K562 (cell line): ENCODE results near the gene RYR1. TPM values are rescaled to one million over a fixed set of nuclear protein-coding genes. Genes with fewer than 3 reads are reported as not detected.

Experiments
- ATAC-seq: fragments of 200-7000 bp; cut with Tn5 transposase; 3 replicates; pipeline ENCODE4 v1.9.1; 2020; ENCODE audit warnings: moderate library complexity
- Bru-seq: library from RNA; stranded (reverse); fragments of 400-500 nt; gene quantifications from one replicate; lab custom pipeline; 2021; lab: Mats Ljungman, UMichigan
- BruChase-seq, 2 experiments: library from RNA; stranded (reverse); fragments of 400-500 nt; gene quantifications; one replicate each; lab custom pipeline; 2021; lab: Mats Ljungman, UMichigan
- BruUV-seq: library from RNA; stranded (reverse); fragments of 400-500 nt; replicated peaks from 2 replicates; lab custom pipeline; 2021; lab: Mats Ljungman, UMichigan
- CTCF ChIA-PET: fragments of 300-600 bp; formaldehyde crosslinking; extraction: SDS; loops from one replicate; lab custom pipeline; 2021; ENCODE audit warnings: low intra/inter-chr PET ratio; lab: Yijun Ruan, JAX
- POLR2A ChIA-PET: fragments of 300-600, 350-650 bp; sonication (Branson Sonifier 250); formaldehyde crosslinking; extraction: SDS; loops from one replicate; lab custom pipeline; 2021; ENCODE audit warnings: antibody characterized with exemption, inconsistent platforms; lab: Yijun Ruan, JAX
- DNase-seq, 4 experiments: peaks; one replicate each; pipeline versions ENCODE4 v3.0.0 to v3.0.0-alpha.2; 2011 to 2018; ENCODE audit warnings: low spot score in 3 of 4, mixed read lengths in 3 of 4; ENCODE audit errors: extremely low read depth in 1 of 4
- FAIRE-seq: peaks from 2 replicates; lab custom pipeline; 2011; peaks lifted over from hg19 to GRCh38; lab: Jason Lieb, UNC
- H2AFZ ChIP-seq: 2 replicates; pipeline ENCODE4 v1.6.0; 2011; ENCODE audit warnings: low read depth, low read length, control low read depth, inconsistent platforms
- H3K27ac ChIP-seq: fragments of 200-600 bp; 3 replicates; pipeline ENCODE4 v1.8.0; 2011; ENCODE audit warnings: low read depth, mild to moderate bottlenecking, control low read depth, inconsistent platforms, low read length, moderate library complexity, mixed read lengths; ENCODE audit errors: extremely low read depth
- H3K27me3 ChIP-seq, 2 experiments: fragments of 300-600 bp in 1 of 2; 2 replicates in 1 of 2; 3 replicates in 1 of 2; pipeline versions ENCODE4 v1.6.0 to v1.8.0; 2011; ENCODE audit warnings: inconsistent platforms in 2 of 2, low read length in 2 of 2, mild to moderate bottlenecking in 1 of 2, mixed read lengths in 1 of 2, moderate library complexity in 1 of 2; ENCODE audit not compliant: control insufficient read depth in 2 of 2, insufficient read depth in 2 of 2
- H3K36me3 ChIP-seq: fragments of 300-600 bp; 3 replicates; pipeline ENCODE4 v1.8.0; 2011; ENCODE audit warnings: mild to moderate bottlenecking, low read length, inconsistent platforms; ENCODE audit not compliant: control insufficient read depth, insufficient read depth
- H3K4me1 ChIP-seq, 2 experiments: fragments of 200-600 bp in 1 of 2; replicated peaks in 1 of 2; 2 replicates in 1 of 2; 3 replicates in 1 of 2; pipeline versions ENCODE4 v1.5.1 to v1.8.0; 2011; ENCODE audit warnings: inconsistent platforms in 2 of 2, low read length in 2 of 2, mild to moderate bottlenecking in 1 of 2, mixed read lengths in 1 of 2, moderate library complexity in 1 of 2; ENCODE audit not compliant: control insufficient read depth in 2 of 2, insufficient read depth in 2 of 2
- H3K4me2 ChIP-seq: 2 replicates; pipeline ENCODE4 v1.6.1; 2011; ENCODE audit warnings: low read length, control low read depth, inconsistent platforms, mixed read lengths; ENCODE audit not compliant: insufficient read depth
- H3K4me3 ChIP-seq: fragments of 200-600 bp; sonication (generic), shearing (Covaris generic); 2 replicates; pipeline ENCODE4 v1.5.1; 2016; ENCODE audit warnings: control low read depth, inconsistent platforms
- H3K79me2 ChIP-seq: fragments of 200-600 bp; 3 replicates; pipeline ENCODE4 v1.8.0; 2011; ENCODE audit warnings: low read length, inconsistent platforms; ENCODE audit not compliant: control insufficient read depth, insufficient read depth
- H3K9ac ChIP-seq, 2 experiments: 2 replicates each; pipeline versions ENCODE4 v1.6.0 to v1.6.1; 2011; ENCODE audit warnings: low read depth in 2 of 2, low read length in 2 of 2, control low read depth in 1 of 2, inconsistent platforms in 1 of 2, mild to moderate bottlenecking in 1 of 2, mixed read lengths in 1 of 2; ENCODE audit not compliant: insufficient read depth in 1 of 2
- H3K9me1 ChIP-seq: one replicate; pipeline ENCODE4 v1.6.0; 2011; ENCODE audit warnings: inconsistent platforms, mild to moderate bottlenecking, low read length, moderate library complexity; ENCODE audit not compliant: control insufficient read depth, insufficient read depth
- H3K9me3 ChIP-seq: replicated peaks from 2 replicates; pipeline ENCODE4 v1.5.1; 2011; ENCODE audit warnings: low read depth, low read length, inconsistent platforms; ENCODE audit not compliant: control insufficient read depth, insufficient read depth
- H4K20me1 ChIP-seq: replicated peaks from 2 replicates; pipeline ENCODE4 v1.6.1; 2011; ENCODE audit warnings: low read length, inconsistent platforms, mixed read lengths; ENCODE audit not compliant: control insufficient read depth, insufficient read depth
- CHD4 ChIP-seq: fragments of 200-600 bp; sonication (generic); IDR thresholded peaks from 3 replicates; pipeline ENCODE4 v1.6.1; 2012; ENCODE audit warnings: low read depth, mild to moderate bottlenecking, mixed read lengths, low read length, inconsistent platforms; ENCODE audit not compliant: insufficient read depth, insufficient replicate concordance, poor library complexity, severe bottlenecking
- CREB3 ChIP-seq: fragments of 450-650 bp; conservative IDR thresholded peaks from 2 replicates; pipeline ENCODE4 v1.6.1; 2016; ENCODE audit warnings: missing genetic modification characterization, low read depth, mild to moderate bottlenecking, missing compliant biosample characterization, moderate library complexity
- CREB5 ChIP-seq: fragments of 250-450 bp; sonication (Bioruptor Pico); IDR thresholded peaks from 2 replicates; pipeline ENCODE4 v1.5.0; 2020; ENCODE audit warnings: mild to moderate bottlenecking
- DACH1 ChIP-seq: fragments of 450-650 bp; IDR thresholded peaks from 2 replicates; pipeline ENCODE4 v1.6.1; 2018; ENCODE audit not compliant: partially characterized antibody
- FOXM1 ChIP-seq, 2 experiments: fragments of 450-650 bp in 1 of 2; sonication (generic) in 1 of 2; formaldehyde crosslinking in 1 of 2; IDR thresholded peaks; 2 replicates each; pipeline versions ENCODE4 v1.6.1 to v1.9.0; 2017 to 2022; ENCODE audit warnings: low read depth in 2 of 2, mild to moderate bottlenecking in 2 of 2, missing genetic modification reagents in 1 of 2, moderate library complexity in 1 of 2
- FOXP4 ChIP-seq: sonication (generic); formaldehyde crosslinking; IDR thresholded peaks from 2 replicates; pipeline ENCODE4 v1.8.0; 2022; ENCODE audit warnings: mild to moderate bottlenecking, missing genetic modification reagents, borderline replicate concordance
- NCOR1 ChIP-seq: fragments of 450-650 bp; IDR thresholded peaks from 2 replicates; pipeline ENCODE4 v1.6.1; 2016; ENCODE audit warnings: mild to moderate bottlenecking, moderate library complexity
- SMAD3 ChIP-seq: fragments of 450-650 bp; formaldehyde crosslinking; conservative IDR thresholded peaks from 2 replicates; pipeline ENCODE4 v1.4.0; 2020; ENCODE audit warnings: mild to moderate bottlenecking
- TAF7 ChIP-seq: fragments of 450-650 bp; IDR thresholded peaks from 2 replicates; pipeline ENCODE4 v1.6.1; 2016; ENCODE audit warnings: missing genetic modification characterization, missing compliant biosample characterization
- TRIM28 ChIP-seq: fragments of 450-650 bp; IDR thresholded peaks from 2 replicates; pipeline ENCODE4 v1.6.1; 2017
- ZNF347 ChIP-seq: fragments of 450-650 bp; formaldehyde crosslinking; IDR thresholded peaks from 2 replicates; pipeline ENCODE4 v1.4.0; 2020; ENCODE audit warnings: low read depth, mild to moderate bottlenecking, moderate library complexity
- ZNF695 ChIP-seq: fragments of 450-650 bp; formaldehyde crosslinking; IDR thresholded peaks from 2 replicates; pipeline ENCODE4 v1.4.0; 2020; ENCODE audit warnings: mild to moderate bottlenecking, moderate library complexity
- ZNF717 ChIP-seq: fragments of 250-450 bp; sonication (Bioruptor Pico); IDR thresholded peaks from 2 replicates; pipeline ENCODE4 v1.5.0; 2021
- ZNF766 ChIP-seq: fragments of 200-800 bp; sonication (Bioruptor generic); conservative IDR thresholded peaks from 2 replicates; pipeline ENCODE4 v1.6.1; 2016; ENCODE audit warnings: missing genetic modification characterization, missing compliant biosample characterization
- WGBS: fragments of 100-300 bp; shearing (Covaris generic); methylation state at CpG from one replicate; pipeline ENCODE4 v1.1.6; 2016; ENCODE audit warnings: low coverage, mixed read lengths; ENCODE audit not compliant: insufficient coverage; ENCODE audit errors: missing lambda C conversion rate; 5-methylcytosine and 5-hydroxymethylcytosine counted together
- in situ Hi-C: fragments of 300-500 bp; cut with MboI; formaldehyde crosslinking; loops from 4 replicates; pipeline ENCODE4 v1.15.0; 2018; ENCODE audit warnings: inconsistent platforms, mixed read lengths
- intact Hi-C: fragments of 100-400 bp; cut with micrococcal nuclease; formaldehyde crosslinking; loops from 2 replicates; pipeline ENCODE4 v1.14.2; 2022
- long read RNA-seq, 3 experiments: library from polyadenylated mRNA in 2 of 3; library from RNA in 1 of 3; unstranded in 2 of 3; stranded (forward) in 1 of 3; transcript quantifications; one replicate each; pipeline ENCODE4 v2.0.0, GENCODE V29; 2019 to 2022
- polyA minus RNA-seq, 3 experiments: library from RNA; depleted of rRNA, polyadenylated mRNA; stranded (reverse); fragments of >200 nt; gene quantifications; 2 replicates each; pipeline ENCODE4 v1.2.3, GENCODE V29; 2011
- polyA plus RNA-seq, 8 experiments: library from polyadenylated mRNA; depleted of rRNA in 4 of 8; stranded (reverse) in 5 of 8; unstranded in 3 of 8; fragments of >200 nt; fragmentation: Nextera tagmentation in 2 of 8; fragmentation: Illumina TruSeq in 1 of 8; extraction: Ambion mirVana in 2 of 8; extraction: Trizol in 1 of 8; gene quantifications; 2 replicates each; pipeline versions ENCODE4 v1.2.1 to v1.2.3, GENCODE V29; 2011 to 2014; ENCODE audit warnings: inconsistent platforms in 1 of 8, missing spikeins in 1 of 8
- total RNA-seq, 7 experiments: library from RNA; depleted of rRNA in 6 of 7; stranded (reverse); fragments of >200 nt in 6 of 7; fragmentation: Illumina TruSeq in 2 of 7; extraction: Trizol in 2 of 7; gene quantifications; 2 replicates each; pipeline versions ENCODE4 v1.2.1 to v1.2.3, GENCODE V29; 2011 to 2021; ENCODE audit warnings: low replicate concordance in 1 of 7

The RYR1 gene
- total RNA-seq (2011; cell fraction: chromatin; rRNA removed; ENCODE audit: low replicate concordance): 52.1 and 114 TPM in 2 replicates
- 41.3 and 44.4 TPM in 2 replicates for total RNA-seq (2011; cell fraction: nucleolus; rRNA removed)
- total RNA-seq (2011; cell fraction: nucleoplasm; rRNA removed): 47.0 and 64.5 TPM in 2 replicates
- total RNA-seq (2014; rRNA removed): 4.6 and 5.1 TPM in 2 replicates
- 2.3 and 2.9 TPM in 2 replicates for total RNA-seq (2014; rRNA removed; fragmentation: Illumina TruSeq; extraction: Trizol)
- 2.7 and 3.1 TPM in 2 replicates for total RNA-seq (2015; rRNA removed; fragmentation: Illumina TruSeq; extraction: Trizol)
- total RNA-seq (2021): 5.3 and 7.4 TPM in 2 replicates
- 3.0 and 3.7 TPM in 2 replicates for polyA plus RNA-seq (2011; rRNA removed)
- polyA plus RNA-seq (2011; cell fraction: cytosol; rRNA removed): 3.6 and 4.2 TPM in 2 replicates
- 23.2 and 44.6 TPM in 2 replicates for polyA plus RNA-seq (2011; cell fraction: nucleus; rRNA removed)
- polyA plus RNA-seq (2012): 6.7 and 7.4 TPM in 2 replicates
- 6.0 and 7.4 TPM in 2 replicates for polyA plus RNA-seq (2014; fragmentation: Illumina TruSeq; extraction: Trizol)
- polyA plus RNA-seq (2014; fragmentation: Nextera tagmentation; extraction: Ambion mirVana): under 1 TPM; 0.11 to 0.58 TPM
- polyA plus RNA-seq (2014; rRNA removed): 5.6 and 6.6 TPM in 2 replicates
- polyA minus RNA-seq (2011; rRNA and poly(A)+ RNA removed): 2.7 and 10.5 TPM in 2 replicates
- polyA minus RNA-seq (2011; cell fraction: cytosol; rRNA and poly(A)+ RNA removed): 3.2 and 9.9 TPM in 2 replicates
- 9.3 and 13.7 TPM in 2 replicates for polyA minus RNA-seq (2011; cell fraction: nucleus; rRNA and poly(A)+ RNA removed)
- Bru-seq, nascent RNA: percentile 51 among the genes with signal in this experiment
- BruChase-seq, experiment 1, labeled RNA remaining after a 2-hour chase: percentile 42 among the genes with signal in this experiment
- percentile 44 among the genes with signal in this experiment for BruChase-seq, experiment 2, labeled RNA remaining after a 6-hour chase
- long read RNA-seq, experiment 1, partial matches to known transcripts: 2 of 8 reads
- long read RNA-seq, experiment 1, other reads (novel, unspliced or antisense): 6 of 8 reads
- long read RNA-seq, experiment 2: 0 reads
- long read RNA-seq, experiment 3: 0 reads

- under 1% methylated on average over 15 of the region's 20 CpGs for WGBS
- Histone ChIP-seq H3K9me1 (no peaks in the 10 kb centered on the region), H3K36me3 (no peaks in the 10 kb centered on the region), H3K27ac (peak within 1 kb of the TSS; percentile 61), H3K4me1 (peaks cover 21 to 24% of the 10 kb centered on the region in 2 experiments), H3K9me3 (no peaks in the 10 kb centered on the region), H3K27me3 (no peaks in the 10 kb centered on the region), H3K79me2 (0 out of 3 replicates have a peak, but pooled peaks cover 6% of the 10 kb centered on the region), H2AFZ (peak within 1 kb of the TSS; percentile 98), H3K4me3 (peak within 1 kb of the TSS; percentile 32), H4K20me1 (no peaks in the 10 kb centered on the region), H3K9ac (peak within 1 kb of the TSS; percentile 36 to 87), H3K4me2 (peak within 1 kb of the TSS; percentile 87)
- peak; percentile 76 for FAIRE-seq
- CTCF ChIA-PET: interaction anchor here (0.6 kb wide), 1 partner anchor 37 kb away, joined by 3 read pairs; no protein-coding TSS in a partner anchor
- BruUV-seq: no TSS peak
- peak; percentile 99 for ATAC-seq
- in situ Hi-C loops: no loop called here
- POLR2A ChIA-PET: no interaction called here
- intact Hi-C loops: no loop called here
- peak; percentile 94 to 98 (median 96) for DNase-seq
- TF ChIP-seq CREB5: no peak
- TF ChIP-seq FOXP4 (CRISPR knock-in tag): no peak
- no peak for TF ChIP-seq ZNF766 (CRISPR knock-in tag)
- no peak for TF ChIP-seq TRIM28
- TF ChIP-seq ZNF717 (CRISPR knock-in tag): no peak
- TF ChIP-seq ZNF695 (CRISPR knock-in tag): no peak
- TF ChIP-seq NCOR1: no peak
- TF ChIP-seq TAF7 (tag): no peak
- TF ChIP-seq CREB3 (tag): no peak
- TF ChIP-seq ZNF347 (CRISPR knock-in tag): no peak
- no peak for TF ChIP-seq SMAD3 (CRISPR knock-in tag)
- peak; percentile 75 for TF ChIP-seq CHD4
- no peak for TF ChIP-seq DACH1
- TF ChIP-seq FOXM1 (IDR thresholded peaks at IDR 0.05; ENCODE audit: low read depth): 0 out of 2 replicates have a peak, but pooled peaks have one; percentile 28
- no peak for TF ChIP-seq FOXM1 (CRISPR knock-in tag; IDR thresholded peaks at IDR 0.05; ENCODE audit: low read depth)
These were observed at the start of gene RYR1 for GRCh38 chr19:38433268-38433733. Gene RYR1 (plus strand): TSS chr19:38433691. CDS start chr19:38433830, 139 bp downstream.
